GM13976 (cell line): ENCODE results near the gene SLC6A1.
"Not testable (repeated sequence)": the region's sequence is repeated elsewhere in the genome, so short reads cannot be mapped to it uniquely, and the experiment has no call there.

Experiments
- DNase-seq: peaks from one replicate; pipeline ENCODE4 v3.0.0; 2012; ENCODE audit warnings: low spot score
- CTCF ChIP-seq: IDR thresholded peaks from 2 replicates; pipeline ENCODE4 v1.5.1; 2012; ENCODE audit warnings: borderline replicate concordance, mild to moderate bottlenecking; ENCODE audit not compliant: insufficient read depth; ENCODE audit errors: extremely low read depth, missing control alignments, control extremely low read depth
- in situ Hi-C: fragments of 300-500 bp; cut with MboI; formaldehyde crosslinking; loops from one replicate; pipeline ENCODE4 v1.12.0; 2022; ENCODE audit warnings: low sequenced_read_pairs, mixed read lengths, inconsistent platforms; ENCODE audit not compliant: unreplicated experiment

The SLC6A1 gene

DNA sequence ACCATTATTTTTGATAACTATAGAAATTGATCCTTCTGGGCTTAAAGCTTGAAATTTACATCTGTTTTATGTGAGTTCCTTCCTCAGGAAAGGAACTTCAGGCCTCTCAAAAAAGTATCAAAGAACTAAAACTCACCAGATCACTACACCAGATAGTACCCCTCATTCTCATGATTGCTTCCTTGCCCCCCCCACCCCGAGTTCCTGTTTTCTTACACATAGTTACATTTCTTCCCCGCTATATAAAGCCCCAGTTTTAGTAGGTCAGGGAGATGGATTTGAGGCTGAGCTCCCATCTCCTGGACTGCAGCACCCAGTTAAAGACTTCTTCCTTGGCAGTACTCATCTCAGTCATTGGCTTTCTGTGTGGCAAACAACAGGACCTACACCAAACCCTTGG, 81.5 kb downstream of the SLC6A1 start:
- in situ Hi-C loops: loop anchor here (25.0 kb wide), 1 partner anchor 263 kb away; no protein-coding TSS in a partner anchor
- no peak for DNase-seq
- no peak for TF ChIP-seq CTCF

DNA sequence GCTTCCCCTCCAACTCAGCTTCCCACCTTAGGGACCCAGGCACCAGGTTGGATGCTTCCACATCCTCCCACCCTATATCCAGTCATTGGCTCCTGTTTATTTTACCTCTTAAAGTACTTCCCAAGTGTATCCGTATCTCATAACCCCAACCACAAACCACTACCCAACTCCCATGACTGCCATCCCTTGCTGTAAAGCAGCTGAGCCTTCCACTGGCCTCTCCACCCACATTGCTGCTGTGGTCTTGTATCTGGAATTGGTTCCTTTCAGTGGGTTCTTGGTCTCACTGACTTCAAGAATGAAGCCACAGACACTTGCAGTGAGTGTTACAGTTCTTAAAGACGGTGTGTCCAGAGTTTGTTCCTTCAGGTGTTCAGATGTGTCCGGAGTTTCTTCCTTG, 81.9 kb downstream of the SLC6A1 start:
- DNase-seq: no peak
- in situ Hi-C loops: loop anchor here (25.0 kb wide), 1 partner anchor 263 kb away; no protein-coding TSS in a partner anchor
- TF ChIP-seq CTCF: no peak

GRCh38 chr3:11075122-11075521, 82.6 kb downstream of the SLC6A1 start:
- in situ Hi-C loops, DNase-seq: not testable (repeated sequence)

DNA sequence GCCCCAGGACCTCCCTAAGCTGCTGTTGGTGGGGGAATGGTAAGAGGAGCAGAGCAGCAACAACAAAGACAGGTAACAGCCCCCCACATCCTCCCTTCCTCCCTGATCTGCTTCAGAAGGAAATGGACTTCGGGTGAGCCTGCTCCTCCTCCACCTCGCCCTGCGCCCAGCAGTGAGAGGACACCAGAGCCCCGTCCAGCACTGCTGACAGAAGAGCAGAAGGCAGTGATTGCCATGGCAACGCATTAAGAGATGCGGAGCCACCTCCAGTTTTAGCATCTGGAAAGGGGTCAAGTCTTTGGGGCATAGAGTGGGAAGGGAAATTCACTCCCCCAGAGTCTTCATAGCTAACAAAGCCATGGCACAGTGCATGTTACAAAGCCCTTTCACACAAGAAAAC, 84.2 kb downstream of the SLC6A1 start:
- no peak for TF ChIP-seq CTCF
- DNase-seq: no peak
- in situ Hi-C loops: no loop called here

GRCh38 chr3:11077466-11077865, 84.9 kb downstream of the SLC6A1 start:
- no peak for DNase-seq
- no peak for TF ChIP-seq CTCF
- in situ Hi-C loops: no loop called here

DNA sequence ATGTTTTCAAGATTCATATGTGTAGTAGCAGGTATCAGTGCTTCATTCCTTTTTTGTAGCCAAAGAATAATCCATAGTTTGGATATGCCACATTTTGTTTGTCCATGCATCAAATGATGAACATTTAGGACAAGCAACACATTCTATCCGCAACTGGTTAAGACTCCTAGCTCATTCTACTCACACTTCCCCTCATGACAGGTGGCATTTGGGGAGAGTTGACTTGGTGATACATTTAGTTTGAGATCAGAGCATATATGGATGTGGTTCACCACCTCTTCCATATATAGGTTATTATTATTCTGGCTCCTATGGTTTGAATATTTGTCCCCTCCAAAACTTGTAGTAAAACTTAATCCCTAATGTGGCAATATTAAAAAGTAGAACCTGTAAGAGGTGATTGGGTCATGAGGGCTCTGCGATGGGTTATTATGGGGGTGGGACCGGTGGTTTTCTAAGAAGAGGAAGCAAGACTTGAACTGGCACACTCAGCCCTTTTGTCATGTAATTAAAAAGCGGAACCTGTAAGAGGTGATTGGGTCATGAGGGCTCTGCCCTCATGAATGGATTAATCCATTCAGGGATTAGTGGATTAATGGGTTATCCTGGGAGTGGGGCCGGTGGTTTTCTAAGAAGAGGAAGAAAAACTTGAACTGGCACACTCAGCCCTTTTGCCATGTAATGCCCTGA, 86.4 kb downstream of the SLC6A1 start:
- in situ Hi-C loops: no loop called here
- no peak for DNase-seq
- TF ChIP-seq CTCF: no peak

- TF ChIP-seq CTCF: no peak
- DNase-seq: no peak
- in situ Hi-C loops: no loop called here
Measured at GRCh38 chr3:11080492-11080891, 87.9 kb downstream of the SLC6A1 start.
